SU-DHL-6 (cell line): ENCODE measurements around the gene COPS3.

Experiments used
- H2AFZ ChIP-seq: fragments of 200-600 bp; sonication (generic); 2 replicates; pipeline ENCODE4 v1.6.1; 2014; ENCODE audit warnings: low read depth, mild to moderate bottlenecking, moderate library complexity, mixed read lengths, antibody characterized with exemption, low read length; ENCODE audit not compliant: severe bottlenecking
- H3F3A ChIP-seq: fragments of 200-600 bp; shearing (Covaris generic); 2 replicates; pipeline ENCODE4 v1.6.0; 2016; ENCODE audit warnings: antibody characterized with exemption, mild to moderate bottlenecking; ENCODE audit not compliant: insufficient read depth
- H3K27ac ChIP-seq: fragments of 200-600 bp; sonication (generic); 2 replicates; pipeline ENCODE4 v1.5.1; 2016; ENCODE audit warnings: low read depth, mild to moderate bottlenecking, low read length, moderate library complexity, mixed read lengths
- H3K27me3 ChIP-seq: fragments of 200-600 bp; sonication (generic), shearing (Covaris generic); 2 replicates; pipeline ENCODE4 v1.6.0; 2014; ENCODE audit warnings: mild to moderate bottlenecking, low read length
- H3K36me3 ChIP-seq: fragments of 200-600 bp; sonication (generic); 2 replicates; pipeline ENCODE4 v1.6.1; 2014; ENCODE audit warnings: mild to moderate bottlenecking, low read length, mixed read lengths
- H3K4me2 ChIP-seq: fragments of 300-600, 200-600 bp; shearing (Covaris generic), sonication (generic); 2 replicates; pipeline ENCODE4 v1.6.0; 2014; ENCODE audit warnings: low read length, low read depth, mild to moderate bottlenecking; ENCODE audit not compliant: poor library complexity, severe bottlenecking
- H3K4me3 ChIP-seq: fragments of 200-600 bp; sonication (generic); 2 replicates; pipeline ENCODE4 v1.5.1; 2014; ENCODE audit warnings: antibody characterized with exemption, low read length, mild to moderate bottlenecking, mixed read lengths; ENCODE audit not compliant: insufficient read depth, poor library complexity, severe bottlenecking
- H3K79me2 ChIP-seq: fragments of 200-600 bp; sonication (generic); 2 replicates; pipeline ENCODE4 v1.6.1; 2014; ENCODE audit warnings: mild to moderate bottlenecking, low read length, moderate library complexity; ENCODE audit not compliant: insufficient read depth
- H3K9ac ChIP-seq: fragments of 200-600 bp; sonication (generic); 2 replicates; pipeline ENCODE4 v1.7.0; 2014; ENCODE audit warnings: mild to moderate bottlenecking, low read length
- H3K9me2 ChIP-seq: fragments of 200-600 bp; sonication (generic); replicated peaks from 2 replicates; pipeline ENCODE4 v1.6.1; 2014; ENCODE audit warnings: low read length; ENCODE audit not compliant: insufficient read depth
- H3K9me3 ChIP-seq: fragments of 200-600 bp; sonication (generic); 2 replicates; pipeline ENCODE4 v1.6.1; 2014; ENCODE audit warnings: low read length, mixed read lengths; ENCODE audit not compliant: insufficient read depth
- H4K20me1 ChIP-seq: fragments of 200-600 bp; sonication (generic); 2 replicates; pipeline ENCODE4 v1.6.1; 2014; ENCODE audit warnings: low read depth, mild to moderate bottlenecking, antibody characterized with exemption, low read length, moderate library complexity, mixed read lengths
- EZH2phosphoT487 ChIP-seq: fragments of 200-600 bp; sonication (generic), shearing (Covaris generic); conservative IDR thresholded peaks from 2 replicates; pipeline ENCODE4 v1.6.1; 2018; ENCODE audit warnings: mild to moderate bottlenecking, antibody characterized with exemption, low read length, moderate library complexity, mixed read lengths
- TF ChIP-seq, protein P1 (sequence below): fragments of 200-600 bp; sonication (generic); IDR thresholded peaks from one replicate; pipeline ENCODE4 v1.5.1; 2017; ENCODE audit warnings: antibody characterized with exemption, mild to moderate bottlenecking, low read length, moderate library complexity; ENCODE audit not compliant: insufficient read depth, poor library complexity, severe bottlenecking

COPS3 gene

GRCh38 chr17:17226451-17227265 is 54.4 kb downstream of the COPS3 start:
- Histone ChIP-seq H4K20me1 (no peaks in the 10 kb centered on the region), H3K9me3 (no peaks in the 10 kb centered on the region), H3K4me3 (no peak overlapping the region), H3K27ac (no peak overlapping the region), H3K9ac (no peak overlapping the region), H3F3A (no peaks in the 10 kb centered on the region), H3K9me2 (no peaks in the 10 kb centered on the region), H3K79me2 (no peaks in the 10 kb centered on the region), H3K27me3 (no peaks in the 10 kb centered on the region), H2AFZ (no peak overlapping the region), H3K4me2 (no peak overlapping the region), H3K36me3 (no peaks in the 10 kb centered on the region; the same call in 1 of the 2 replicates)
- TF ChIP-seq, protein P1, sequence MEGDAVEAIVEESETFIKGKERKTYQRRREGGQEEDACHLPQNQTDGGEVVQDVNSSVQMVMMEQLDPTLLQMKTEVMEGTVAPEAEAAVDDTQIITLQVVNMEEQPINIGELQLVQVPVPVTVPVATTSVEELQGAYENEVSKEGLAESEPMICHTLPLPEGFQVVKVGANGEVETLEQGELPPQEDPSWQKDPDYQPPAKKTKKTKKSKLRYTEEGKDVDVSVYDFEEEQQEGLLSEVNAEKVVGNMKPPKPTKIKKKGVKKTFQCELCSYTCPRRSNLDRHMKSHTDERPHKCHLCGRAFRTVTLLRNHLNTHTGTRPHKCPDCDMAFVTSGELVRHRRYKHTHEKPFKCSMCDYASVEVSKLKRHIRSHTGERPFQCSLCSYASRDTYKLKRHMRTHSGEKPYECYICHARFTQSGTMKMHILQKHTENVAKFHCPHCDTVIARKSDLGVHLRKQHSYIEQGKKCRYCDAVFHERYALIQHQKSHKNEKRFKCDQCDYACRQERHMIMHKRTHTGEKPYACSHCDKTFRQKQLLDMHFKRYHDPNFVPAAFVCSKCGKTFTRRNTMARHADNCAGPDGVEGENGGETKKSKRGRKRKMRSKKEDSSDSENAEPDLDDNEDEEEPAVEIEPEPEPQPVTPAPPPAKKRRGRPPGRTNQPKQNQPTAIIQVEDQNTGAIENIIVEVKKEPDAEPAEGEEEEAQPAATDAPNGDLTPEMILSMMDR, result no peak
- TF ChIP-seq EZH2phosphoT487, result no peak

- H2AFZ ChIP-seq, result no peak overlapping the region
- no peak overlapping the region for H3K9ac ChIP-seq
- no peak for TF ChIP-seq EZH2phosphoT487
- TF ChIP-seq, protein P1, result no peak
- no peak overlapping the region for H3K27ac ChIP-seq
- H3K79me2 ChIP-seq, result no peaks in the 10 kb centered on the region
- H3F3A ChIP-seq, result no peaks in the 10 kb centered on the region
- H3K9me2 ChIP-seq, result no peaks in the 10 kb centered on the region
- H3K4me2 ChIP-seq, result no peak overlapping the region
- H3K27me3 ChIP-seq, result no peaks in the 10 kb centered on the region
- no peaks in the 10 kb centered on the region for H4K20me1 ChIP-seq
- no peaks in the 10 kb centered on the region for H3K9me3 ChIP-seq
- H3K4me3 ChIP-seq, result no peak overlapping the region
- no peaks in the 10 kb centered on the region; the same call in 1 of the 2 replicates for H3K36me3 ChIP-seq
Measured at GRCh38 chr17:17225901-17226300, 55.1 kb downstream of the COPS3 start.

DNA sequence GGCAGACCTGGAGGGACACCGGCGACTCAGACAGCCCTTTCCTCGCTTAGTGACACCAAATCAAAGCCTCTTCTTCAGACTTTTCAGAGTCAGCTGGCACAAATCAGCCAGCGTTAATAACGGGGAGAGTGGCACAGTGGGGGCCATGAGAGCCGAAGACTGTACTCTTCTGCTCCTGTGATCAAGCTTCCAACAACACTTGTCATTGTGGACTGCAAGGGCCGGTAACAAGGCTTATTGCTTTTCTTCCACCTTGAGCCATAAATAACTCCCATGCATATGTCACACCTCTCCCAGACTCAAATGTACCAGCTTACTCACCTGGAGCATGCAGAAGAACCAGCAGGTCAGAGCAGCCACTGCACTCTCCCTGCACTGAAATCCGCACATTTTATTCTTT is 56.9 kb downstream of the COPS3 start:
- Histone ChIP-seq H3F3A (no peaks in the 10 kb centered on the region), H3K9ac (no peak overlapping the region), H2AFZ (no peak overlapping the region), H3K36me3 (no peaks in the 10 kb centered on the region; the same call in 1 of the 2 replicates), H3K9me2 (no peaks in the 10 kb centered on the region), H3K79me2 (no peaks in the 10 kb centered on the region), H3K9me3 (no peaks in the 10 kb centered on the region), H3K4me2 (no peak overlapping the region), H3K27me3 (no peaks in the 10 kb centered on the region), H4K20me1 (no peaks in the 10 kb centered on the region), H3K27ac (no peak overlapping the region), H3K4me3 (no peak overlapping the region)
- TF ChIP-seq, protein P1, result no peak
- TF ChIP-seq EZH2phosphoT487, result no peak
